PC-3 (cell line): ENCODE data around the gene POLR3GL.

ENCODE experiments used
- EZH2phosphoT487 ChIP-seq: fragments of 300-600 bp; sonication (generic); IDR thresholded peaks from 2 replicates; pipeline ENCODE4 v1.6.1; 2018; ENCODE audit warnings: mild to moderate bottlenecking, antibody characterized with exemption, low read length, borderline replicate concordance
- TF ChIP-seq, protein P1 (sequence below): fragments of 300-600 bp; sonication (generic); conservative IDR thresholded peaks from 2 replicates; pipeline ENCODE4 v1.5.1; 2017; ENCODE audit warnings: antibody characterized with exemption, low read depth, mild to moderate bottlenecking, low read length

DNA sequence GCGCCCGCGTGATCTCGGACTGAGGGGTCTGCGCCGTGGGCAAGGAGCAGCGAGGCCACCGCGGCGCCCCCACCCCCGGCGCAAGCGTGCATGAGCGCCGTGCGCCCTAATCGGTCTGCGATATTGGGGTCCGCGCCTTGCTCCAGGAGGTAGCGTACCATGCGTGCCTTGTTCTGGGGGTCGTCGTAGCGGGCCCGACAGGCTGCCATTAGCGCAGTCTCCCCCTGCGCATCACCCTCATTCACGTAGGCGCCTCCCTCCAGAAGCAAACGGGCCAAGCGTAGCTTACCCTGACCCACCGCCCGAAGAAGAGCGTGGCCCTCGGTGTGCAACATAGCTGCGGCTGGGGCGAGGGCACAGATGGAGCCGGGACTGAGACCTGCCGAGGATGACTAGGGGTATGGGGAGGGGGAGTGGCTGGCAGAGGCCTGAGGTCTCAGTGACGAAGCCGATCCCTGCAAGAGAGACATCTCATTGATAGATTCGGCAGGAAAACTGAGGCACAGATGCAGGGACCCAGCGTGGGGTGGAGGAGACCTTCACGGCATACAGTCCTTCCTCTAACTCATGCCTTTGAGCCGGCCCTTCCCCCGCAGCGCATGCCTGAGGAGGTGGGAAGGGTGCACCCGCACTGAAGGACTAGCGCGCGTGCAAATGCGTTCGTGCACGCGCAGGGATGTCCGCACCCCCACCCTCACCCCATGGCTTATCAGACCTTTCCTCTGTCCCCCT lies 2.9 kb upstream of the POLR3GL start:
- TF ChIP-seq, protein P1, sequence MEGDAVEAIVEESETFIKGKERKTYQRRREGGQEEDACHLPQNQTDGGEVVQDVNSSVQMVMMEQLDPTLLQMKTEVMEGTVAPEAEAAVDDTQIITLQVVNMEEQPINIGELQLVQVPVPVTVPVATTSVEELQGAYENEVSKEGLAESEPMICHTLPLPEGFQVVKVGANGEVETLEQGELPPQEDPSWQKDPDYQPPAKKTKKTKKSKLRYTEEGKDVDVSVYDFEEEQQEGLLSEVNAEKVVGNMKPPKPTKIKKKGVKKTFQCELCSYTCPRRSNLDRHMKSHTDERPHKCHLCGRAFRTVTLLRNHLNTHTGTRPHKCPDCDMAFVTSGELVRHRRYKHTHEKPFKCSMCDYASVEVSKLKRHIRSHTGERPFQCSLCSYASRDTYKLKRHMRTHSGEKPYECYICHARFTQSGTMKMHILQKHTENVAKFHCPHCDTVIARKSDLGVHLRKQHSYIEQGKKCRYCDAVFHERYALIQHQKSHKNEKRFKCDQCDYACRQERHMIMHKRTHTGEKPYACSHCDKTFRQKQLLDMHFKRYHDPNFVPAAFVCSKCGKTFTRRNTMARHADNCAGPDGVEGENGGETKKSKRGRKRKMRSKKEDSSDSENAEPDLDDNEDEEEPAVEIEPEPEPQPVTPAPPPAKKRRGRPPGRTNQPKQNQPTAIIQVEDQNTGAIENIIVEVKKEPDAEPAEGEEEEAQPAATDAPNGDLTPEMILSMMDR: no peak
- TF ChIP-seq EZH2phosphoT487: no peak
